WERI-Rb-1 (cell line): ENCODE measurements around the gene DENND2A.
"Not testable (repeated sequence)": the region's sequence is repeated elsewhere in the genome, so short reads cannot be mapped to it uniquely, and the experiment has no call there.

ENCODE experiments used
- DNase-seq: peaks from one replicate; pipeline ENCODE4 v3.0.0-alpha.2; 2020
- H3K27ac ChIP-seq: fragments of 250-450 bp; sonication (Bioruptor Pico); 2 replicates; pipeline ENCODE4 v1.5.1; 2020; ENCODE audit warnings: mild to moderate bottlenecking, moderate library complexity
- H3K27me3 ChIP-seq: fragments of 250-450 bp; sonication (Bioruptor Pico); 2 replicates; pipeline ENCODE4 v1.5.1; 2021; ENCODE audit warnings: mild to moderate bottlenecking, low read depth, moderate library complexity; ENCODE audit not compliant: insufficient read depth, severe bottlenecking
- H3K36me3 ChIP-seq: fragments of 250-450 bp; sonication (Bioruptor Pico); 2 replicates; pipeline ENCODE4 v1.5.1; 2020; ENCODE audit warnings: mild to moderate bottlenecking, moderate library complexity
- H3K4me3 ChIP-seq: 2 replicates; pipeline ENCODE4 v1.5.1; 2011; ENCODE audit warnings: low read depth, mild to moderate bottlenecking, control low read depth, low read length
- H3K9me3 ChIP-seq: fragments of 250-450 bp; sonication (Bioruptor Pico); 2 replicates; pipeline ENCODE4 v1.5.1; 2021; ENCODE audit warnings: mild to moderate bottlenecking, moderate library complexity; ENCODE audit not compliant: severe bottlenecking
- TF ChIP-seq, protein P1 (sequence below): IDR thresholded peaks from 2 replicates; pipeline ENCODE4 v1.5.1; 2011; ENCODE audit warnings: low read depth, mild to moderate bottlenecking, control low read depth, inconsistent platforms, low read length

DENND2A gene

DNA sequence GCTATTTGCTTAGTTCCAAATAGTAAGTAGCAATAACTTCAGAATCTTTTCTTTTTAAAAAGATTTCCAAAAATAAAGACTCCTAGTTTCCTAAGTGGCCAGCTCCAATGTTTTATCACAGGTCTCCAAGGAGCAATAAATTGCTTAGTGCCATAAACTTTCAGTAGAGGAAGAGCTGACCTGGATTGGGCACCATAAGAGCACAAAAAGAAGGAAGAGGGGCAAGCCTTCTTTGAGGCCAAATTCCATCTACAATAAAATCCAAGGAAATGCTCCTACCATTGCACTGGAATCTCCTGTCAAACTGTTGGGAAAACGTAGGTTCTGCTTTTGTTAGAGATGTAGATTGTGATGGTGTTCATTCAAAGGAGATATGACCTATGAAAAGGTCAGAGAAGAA lies 64.0 kb downstream of the DENND2A start:
- Histone ChIP-seq H3K27me3 (no peaks in the 10 kb centered on the region), H3K27ac (no peak overlapping the region), H3K4me3 (no peak overlapping the region), H3K36me3 (peaks cover 59% of the 10 kb centered on the region), H3K9me3 (no peaks in the 10 kb centered on the region)
- no peak for DNase-seq
- TF ChIP-seq, protein P1, sequence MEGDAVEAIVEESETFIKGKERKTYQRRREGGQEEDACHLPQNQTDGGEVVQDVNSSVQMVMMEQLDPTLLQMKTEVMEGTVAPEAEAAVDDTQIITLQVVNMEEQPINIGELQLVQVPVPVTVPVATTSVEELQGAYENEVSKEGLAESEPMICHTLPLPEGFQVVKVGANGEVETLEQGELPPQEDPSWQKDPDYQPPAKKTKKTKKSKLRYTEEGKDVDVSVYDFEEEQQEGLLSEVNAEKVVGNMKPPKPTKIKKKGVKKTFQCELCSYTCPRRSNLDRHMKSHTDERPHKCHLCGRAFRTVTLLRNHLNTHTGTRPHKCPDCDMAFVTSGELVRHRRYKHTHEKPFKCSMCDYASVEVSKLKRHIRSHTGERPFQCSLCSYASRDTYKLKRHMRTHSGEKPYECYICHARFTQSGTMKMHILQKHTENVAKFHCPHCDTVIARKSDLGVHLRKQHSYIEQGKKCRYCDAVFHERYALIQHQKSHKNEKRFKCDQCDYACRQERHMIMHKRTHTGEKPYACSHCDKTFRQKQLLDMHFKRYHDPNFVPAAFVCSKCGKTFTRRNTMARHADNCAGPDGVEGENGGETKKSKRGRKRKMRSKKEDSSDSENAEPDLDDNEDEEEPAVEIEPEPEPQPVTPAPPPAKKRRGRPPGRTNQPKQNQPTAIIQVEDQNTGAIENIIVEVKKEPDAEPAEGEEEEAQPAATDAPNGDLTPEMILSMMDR = no peak

DNA sequence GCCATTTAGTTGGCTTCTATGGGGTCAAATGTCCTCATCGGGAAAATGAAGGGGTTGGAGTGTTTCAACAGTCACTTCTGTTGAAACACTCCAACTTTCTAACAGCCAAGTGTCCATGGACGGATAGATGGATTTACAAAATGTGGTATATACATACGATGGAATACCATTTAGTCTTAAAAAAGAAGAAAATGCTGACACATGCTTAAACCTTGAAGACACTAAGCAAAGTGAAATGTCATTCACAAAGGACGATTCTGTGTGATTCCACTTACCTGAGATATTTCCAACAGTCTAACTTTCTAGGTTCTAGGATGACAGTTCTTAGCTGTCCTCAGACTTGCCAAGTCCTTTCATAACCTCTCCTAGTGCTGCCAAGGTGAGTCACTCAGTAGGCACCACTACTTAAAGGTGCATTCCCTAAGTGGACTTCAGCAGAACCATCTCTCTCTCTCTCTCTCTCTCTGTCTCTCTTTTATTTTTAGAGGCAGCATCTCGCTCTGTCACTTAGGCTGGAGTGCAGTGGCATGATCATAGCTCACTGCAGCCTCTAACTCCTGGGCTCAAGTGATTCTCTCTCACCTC lies 69.0 kb downstream of the DENND2A start:
- Histone ChIP-seq H3K27ac (no peak overlapping the region), H3K9me3 (no peaks in the 10 kb centered on the region), H3K36me3 (peaks cover 63% of the 10 kb centered on the region), H3K4me3 (no peak overlapping the region), H3K27me3 (no peaks in the 10 kb centered on the region)
- no peak for DNase-seq
- TF ChIP-seq, protein P1 = no peak

DNA sequence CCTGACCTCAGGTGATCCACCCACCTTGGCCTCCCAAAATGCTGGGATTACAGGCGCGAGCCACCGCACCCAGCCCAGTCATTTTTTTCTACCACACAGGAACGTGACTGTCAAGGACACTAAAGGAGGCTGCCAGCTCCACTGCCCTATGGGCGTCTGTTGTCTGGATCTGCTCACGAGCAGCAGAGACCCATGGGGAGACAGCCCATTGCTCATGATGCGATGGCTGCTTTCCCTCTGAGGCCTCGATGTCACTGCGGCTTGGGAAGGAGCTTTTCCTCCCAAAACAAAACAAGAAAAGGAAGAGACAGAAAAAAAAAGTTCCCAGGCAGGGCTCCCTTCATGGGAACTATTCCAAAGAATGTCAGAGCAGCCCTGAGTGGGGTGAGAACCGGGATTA lies 70.5 kb downstream of the DENND2A start:
- DNase-seq = no peak
- TF ChIP-seq, protein P1 = no peak
- H3K4me3 ChIP-seq = no peak overlapping the region
- H3K36me3 ChIP-seq = peaks cover 70% of the 10 kb centered on the region
- no peaks in the 10 kb centered on the region for H3K9me3 ChIP-seq
- H3K27ac ChIP-seq = no peak overlapping the region
- no peaks in the 10 kb centered on the region for H3K27me3 ChIP-seq

DNA sequence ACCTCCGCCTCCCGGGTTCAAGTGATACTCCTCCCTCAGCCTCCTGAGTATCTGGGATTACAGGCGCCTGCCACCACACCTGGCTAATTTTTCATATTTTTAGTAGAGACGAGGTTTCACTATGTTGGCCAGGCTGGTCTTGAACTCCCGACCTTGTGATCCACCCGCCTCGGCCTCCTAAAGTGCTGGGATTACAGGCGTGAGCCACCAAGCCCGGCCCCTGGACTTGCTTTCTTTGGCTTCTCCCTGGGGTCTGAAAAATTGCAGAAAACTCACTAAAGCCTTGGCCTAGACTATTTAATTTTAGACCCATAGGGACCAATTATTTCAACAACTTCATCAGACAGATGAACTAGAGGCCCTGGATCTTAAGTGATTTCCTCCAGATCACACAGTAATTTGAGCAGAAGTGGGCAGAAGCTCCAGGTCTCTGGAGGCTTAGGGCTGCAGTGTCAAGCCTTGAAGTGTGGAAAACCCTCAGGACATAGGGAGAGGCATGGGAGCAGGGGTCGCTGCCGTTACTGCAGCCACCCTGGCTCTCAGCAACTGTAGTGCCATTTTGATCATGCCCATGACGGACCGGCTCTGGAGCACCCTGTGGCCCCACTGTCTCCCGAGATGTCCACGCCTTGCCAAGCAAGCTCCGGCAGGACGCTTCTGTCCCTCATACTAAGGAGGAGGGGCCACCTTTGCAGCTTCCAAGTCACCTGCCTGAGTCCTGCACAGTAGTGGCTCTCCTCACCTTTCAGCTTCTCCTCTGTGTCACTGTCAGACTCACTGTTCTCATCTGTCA lies 72.4 kb downstream of the DENND2A start:
- Histone ChIP-seq H3K27ac (no peak overlapping the region), H3K9me3 (no peaks in the 10 kb centered on the region), H3K4me3 (no peak overlapping the region), H3K27me3 (no peaks in the 10 kb centered on the region), H3K36me3 (peaks cover 64% of the 10 kb centered on the region)
- no peak for DNase-seq
- TF ChIP-seq, protein P1 = no peak

DNA sequence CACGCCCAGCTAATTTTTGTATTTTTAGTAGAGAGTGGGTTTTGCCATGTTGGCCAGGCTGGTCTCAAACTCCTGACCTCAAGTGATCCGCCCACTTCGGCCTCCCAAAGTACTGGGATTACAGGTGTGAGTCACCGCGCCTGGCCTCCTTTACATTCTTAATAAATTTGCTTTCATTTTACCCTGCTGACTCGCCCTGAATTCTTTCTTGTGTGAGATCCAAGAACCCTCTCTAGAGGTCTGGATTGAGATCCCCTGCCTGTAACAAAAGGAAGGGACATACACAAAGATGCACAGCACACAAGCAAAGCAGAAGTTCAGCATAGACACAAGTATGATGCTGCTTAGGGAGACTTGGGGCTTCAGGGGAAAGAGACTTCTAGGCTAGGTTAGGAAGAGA lies 74.4 kb downstream of the DENND2A start:
- H3K36me3 ChIP-seq = peaks cover 51% of the 10 kb centered on the region
- DNase-seq, H3K9me3 ChIP-seq, H3K4me3 ChIP-seq, H3K27ac ChIP-seq, H3K27me3 ChIP-seq: not testable (repeated sequence)

DNA sequence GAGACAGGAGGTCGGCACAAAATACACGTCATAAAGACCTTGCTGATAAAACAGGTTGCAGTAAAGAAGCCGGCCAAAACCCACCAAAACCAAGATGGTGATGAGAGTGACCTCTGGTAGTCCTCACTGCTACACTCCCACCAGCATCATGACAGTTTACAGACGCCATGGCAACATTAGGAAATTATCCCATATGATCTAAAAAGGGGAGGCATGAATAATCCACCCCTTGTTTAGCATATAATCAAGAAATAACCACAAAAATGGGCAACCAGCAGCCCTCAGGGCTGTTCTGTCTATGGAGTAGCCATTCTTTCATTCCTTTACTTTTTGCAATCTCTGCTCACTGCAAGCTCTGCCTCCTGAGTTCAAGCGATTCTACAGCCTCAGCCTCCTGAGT lies 74.9 kb downstream of the DENND2A start:
- not testable (repeated sequence) for H3K9me3 ChIP-seq, H3K4me3 ChIP-seq, H3K27ac ChIP-seq, H3K27me3 ChIP-seq, DNase-seq
- peaks cover 53% of the 10 kb centered on the region for H3K36me3 ChIP-seq

DNA sequence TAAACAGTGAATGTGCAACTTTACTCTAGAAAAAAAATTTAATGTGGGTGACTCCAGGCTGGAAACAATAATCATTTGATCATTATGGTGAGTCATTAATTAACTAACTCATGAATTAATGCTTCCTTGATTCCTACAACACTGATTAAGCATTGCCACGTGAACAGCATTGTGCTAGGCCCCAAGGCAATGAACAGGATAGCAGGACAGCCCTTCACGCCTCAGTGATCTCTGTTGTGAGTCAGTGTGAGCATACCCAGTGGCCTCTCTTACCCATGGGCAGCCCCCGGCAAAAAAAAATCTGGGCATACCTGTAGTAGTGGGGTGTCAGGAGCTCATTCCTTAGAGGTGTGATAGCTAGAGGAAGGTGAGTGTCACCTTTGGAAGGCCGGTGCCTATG lies 76.0 kb downstream of the DENND2A start:
- Histone ChIP-seq H3K27me3 (no peaks in the 10 kb centered on the region), H3K36me3 (peaks cover 58% of the 10 kb centered on the region), H3K9me3 (no peaks in the 10 kb centered on the region), H3K4me3 (no peak overlapping the region), H3K27ac (no peak overlapping the region)
- TF ChIP-seq, protein P1 = no peak
- no peak for DNase-seq
